Activated CD8-positive, alpha-beta memory T cell treated with anti-CD3 and anti-CD28 coated beads, Interleukin-2, amount 50 U/mL, for 48 hours (primary cell): ENCODE data around the gene RARG.

Source experiments
- DNase-seq: peaks from one replicate; pipeline ENCODE4 v3.0.0-alpha.2; 2020

Gene RARG

DNA sequence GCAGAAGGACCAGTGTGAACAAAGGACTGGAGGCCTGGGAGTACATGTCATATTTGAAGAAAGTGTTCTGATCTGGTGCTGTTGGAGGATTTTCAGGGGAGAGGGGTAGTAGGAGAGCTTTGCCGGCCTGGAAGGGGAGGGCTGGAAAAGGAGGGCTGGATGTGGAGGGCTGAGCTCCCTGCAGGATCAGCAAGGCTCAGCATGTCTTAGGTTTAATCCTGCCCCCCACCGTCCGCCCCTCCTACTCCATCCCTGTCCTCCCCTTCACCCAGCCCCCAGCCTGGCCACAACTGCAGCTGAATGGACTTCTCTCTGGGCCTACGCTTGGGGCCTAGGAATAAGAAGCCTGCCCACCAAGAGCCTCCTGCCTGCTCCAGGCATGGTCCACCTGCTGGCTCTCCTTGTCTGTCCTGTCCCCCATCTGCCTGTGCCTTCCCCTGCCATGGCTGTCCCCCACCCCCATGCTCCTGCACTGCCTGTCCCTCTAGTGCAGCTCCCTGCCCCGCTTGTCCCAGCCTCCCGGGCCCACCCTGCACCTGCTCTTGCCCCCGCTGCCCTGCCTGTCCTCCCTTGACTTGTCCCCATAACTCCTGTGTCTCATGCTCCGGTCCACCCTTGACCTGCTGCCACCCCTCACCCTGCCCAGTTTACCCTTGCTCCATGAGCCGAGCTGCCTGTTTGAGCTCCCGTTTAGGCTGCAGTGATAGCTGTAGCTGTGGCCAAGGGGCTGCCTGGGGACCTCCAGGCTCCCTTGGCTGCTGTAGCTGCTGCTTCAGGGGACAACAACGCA is 9.8 kb upstream of the RARG start:
- DNase-seq = no peak

DNA sequence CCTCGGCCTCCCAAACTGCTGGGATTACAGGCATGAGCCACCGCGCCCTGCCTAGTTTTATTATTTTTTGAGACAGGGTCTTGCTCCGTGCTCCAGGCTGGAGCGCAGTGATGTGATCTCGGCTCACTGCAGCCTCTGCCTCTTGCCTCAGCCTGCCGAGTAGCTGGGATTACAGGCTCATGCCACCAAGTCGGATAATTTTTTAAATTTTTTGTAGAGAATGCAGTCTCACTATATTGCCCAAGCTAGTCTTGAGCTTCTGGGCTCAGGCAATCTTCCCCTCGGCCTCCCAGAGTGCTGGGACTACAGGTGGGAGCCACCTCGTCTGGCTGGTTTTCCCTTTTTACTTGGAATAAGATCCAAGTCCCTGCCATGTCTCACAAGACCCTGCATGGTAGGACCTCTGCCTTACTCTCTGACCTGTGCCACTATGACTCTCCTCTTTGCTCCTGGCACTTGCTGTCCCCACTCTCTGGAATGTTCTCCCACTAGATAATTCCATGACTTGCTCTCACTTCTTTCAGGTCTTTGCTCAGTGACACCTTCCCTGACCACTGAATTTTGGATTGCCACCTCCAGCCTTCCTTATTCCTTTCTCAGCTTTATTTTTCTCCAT is 7.7 kb upstream of the RARG start:
- no peak for DNase-seq

DNA sequence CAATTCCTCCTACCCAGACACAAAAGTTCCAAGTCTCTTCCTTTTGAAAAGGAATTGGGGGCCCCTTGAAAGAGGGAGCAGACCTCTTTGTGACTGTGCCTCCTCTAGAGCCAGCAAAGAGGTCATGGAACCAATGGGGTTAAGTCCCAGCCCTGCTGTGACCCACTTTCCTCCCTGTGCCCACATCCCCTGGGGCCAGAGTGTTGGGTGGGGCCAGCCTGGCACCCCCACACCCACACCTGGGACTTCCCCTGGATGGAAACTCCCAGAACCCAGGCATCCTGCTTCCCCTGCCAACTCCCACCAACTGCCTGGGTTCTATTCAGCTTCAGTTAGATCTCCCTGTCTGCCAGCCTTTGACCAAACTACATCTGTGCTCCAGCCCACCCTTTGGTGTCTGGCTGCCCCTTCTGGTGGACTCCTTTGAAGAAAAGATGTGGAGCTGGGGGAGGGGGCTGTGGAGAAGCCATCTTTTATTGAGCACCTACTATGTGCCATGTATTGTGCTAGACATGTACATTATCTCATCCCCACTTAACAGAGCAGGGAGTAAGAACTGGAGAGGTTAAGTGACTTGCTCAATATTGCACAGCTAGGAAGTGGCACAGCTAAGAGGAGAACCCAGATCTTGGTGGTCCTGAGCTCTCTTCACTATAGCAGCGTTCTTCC is 4.6 kb upstream of the RARG start:
- peak; percentile 59 for DNase-seq

DNA sequence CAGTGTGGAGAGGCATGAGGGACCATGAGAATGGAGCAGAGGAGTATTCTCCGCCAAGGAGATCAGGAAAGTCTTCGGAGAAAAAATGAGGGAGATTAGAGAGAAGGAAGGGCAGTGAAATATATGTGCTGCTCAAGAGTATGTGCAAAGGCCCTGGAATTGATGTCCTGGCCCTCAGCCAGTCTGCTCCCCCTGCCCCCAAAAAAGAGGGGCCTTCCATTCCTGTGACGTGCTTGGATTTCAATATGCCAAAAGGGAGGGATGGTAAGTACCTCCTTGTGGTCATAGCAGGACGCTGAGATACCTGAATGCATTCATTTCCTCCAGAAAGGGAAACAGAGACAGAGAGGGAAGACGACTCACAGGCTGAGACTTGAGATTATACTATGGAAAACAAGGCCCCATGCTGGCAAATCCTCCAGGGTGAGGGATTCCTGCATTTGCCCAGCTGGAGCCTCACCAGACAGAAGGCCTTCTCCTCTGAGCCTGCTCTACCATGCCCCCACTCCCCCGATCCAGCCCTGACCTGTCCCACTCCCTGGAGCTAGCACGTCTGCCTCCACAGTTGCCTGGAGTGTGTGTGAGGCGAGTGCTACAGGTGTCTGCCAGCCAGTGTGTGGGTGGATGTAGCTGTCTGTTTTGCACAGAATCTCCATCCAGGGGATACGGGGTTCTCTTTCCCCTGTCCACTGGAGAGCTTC is 3.9 kb upstream of the RARG start:
- DNase-seq = peak; percentile 61

DNA sequence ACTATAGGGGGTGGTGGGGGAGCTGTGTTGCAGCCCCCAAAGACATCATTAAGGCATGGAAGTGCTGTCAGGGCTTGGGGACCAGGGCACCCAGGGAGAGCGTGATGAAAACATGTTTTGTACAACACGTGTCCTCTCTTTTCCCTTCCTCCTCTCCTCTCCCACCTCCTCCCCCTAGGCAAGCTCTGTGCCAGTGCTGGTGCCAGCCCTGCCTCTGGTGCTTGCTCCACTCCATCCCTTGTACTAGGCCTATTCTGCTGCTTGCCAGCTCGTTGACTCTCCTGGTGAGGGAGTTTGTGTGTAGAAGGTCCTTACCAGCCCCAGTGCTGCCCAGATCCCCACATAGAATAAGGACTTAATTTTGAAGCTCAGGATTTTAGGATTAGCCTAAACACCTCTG is 3.2 kb upstream of the RARG start:
- no peak for DNase-seq

DNA sequence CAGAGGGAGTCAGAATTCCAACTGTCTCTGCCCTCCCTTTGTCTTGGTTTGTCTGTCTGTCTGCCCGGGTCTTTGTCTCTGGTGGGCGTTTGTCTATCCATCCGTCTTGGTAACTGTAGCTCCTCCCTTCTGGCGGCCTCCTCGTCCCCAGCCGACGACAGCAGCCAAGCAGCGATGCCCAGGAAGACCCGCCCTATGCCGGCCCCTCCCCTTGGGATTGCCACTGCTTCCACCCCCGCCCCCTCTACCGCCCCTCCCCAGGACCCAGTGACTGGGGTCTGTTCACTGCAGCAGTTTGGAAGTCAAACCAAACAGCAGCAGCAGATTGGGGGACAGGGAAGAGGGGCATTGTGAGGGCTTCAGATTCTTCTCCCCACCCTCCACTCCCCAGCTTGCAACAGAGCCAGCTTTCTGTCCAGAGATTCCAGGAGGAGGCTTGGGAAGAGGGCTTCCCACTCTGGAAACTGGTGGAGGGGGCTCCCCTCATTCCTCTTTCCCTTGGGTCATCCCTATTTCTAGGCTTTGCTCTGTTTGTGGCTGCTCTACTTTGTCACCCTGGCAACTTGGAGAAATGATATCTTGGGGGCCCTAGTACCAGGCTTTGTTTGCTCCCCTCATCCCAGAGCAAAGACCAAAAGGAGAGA is 2.4 kb upstream of the RARG start:
- DNase-seq = no peak

DNA sequence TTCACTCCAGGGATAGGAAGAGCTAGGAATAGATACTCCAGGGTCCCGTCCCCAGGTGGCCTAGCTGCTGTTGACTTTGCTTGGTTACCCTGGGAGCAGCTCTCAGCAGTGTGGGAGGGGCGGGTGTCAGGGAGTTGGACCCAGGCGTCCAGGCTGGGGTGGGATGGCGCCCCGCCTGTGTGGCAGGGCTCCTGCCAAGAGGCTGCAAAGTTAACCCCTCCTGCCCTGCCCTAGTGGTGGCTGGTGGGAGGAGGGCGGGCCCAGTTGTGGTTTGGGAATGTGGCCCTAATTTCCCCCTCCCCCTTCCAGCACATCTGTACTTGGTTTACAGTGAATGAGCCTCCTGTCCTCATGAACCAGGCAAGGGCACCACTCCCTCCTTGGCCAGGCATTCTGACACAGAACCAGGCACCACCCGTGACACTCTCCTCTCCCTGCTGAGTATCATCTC is 1.7 kb upstream of the RARG start:
- no peak for DNase-seq

DNA sequence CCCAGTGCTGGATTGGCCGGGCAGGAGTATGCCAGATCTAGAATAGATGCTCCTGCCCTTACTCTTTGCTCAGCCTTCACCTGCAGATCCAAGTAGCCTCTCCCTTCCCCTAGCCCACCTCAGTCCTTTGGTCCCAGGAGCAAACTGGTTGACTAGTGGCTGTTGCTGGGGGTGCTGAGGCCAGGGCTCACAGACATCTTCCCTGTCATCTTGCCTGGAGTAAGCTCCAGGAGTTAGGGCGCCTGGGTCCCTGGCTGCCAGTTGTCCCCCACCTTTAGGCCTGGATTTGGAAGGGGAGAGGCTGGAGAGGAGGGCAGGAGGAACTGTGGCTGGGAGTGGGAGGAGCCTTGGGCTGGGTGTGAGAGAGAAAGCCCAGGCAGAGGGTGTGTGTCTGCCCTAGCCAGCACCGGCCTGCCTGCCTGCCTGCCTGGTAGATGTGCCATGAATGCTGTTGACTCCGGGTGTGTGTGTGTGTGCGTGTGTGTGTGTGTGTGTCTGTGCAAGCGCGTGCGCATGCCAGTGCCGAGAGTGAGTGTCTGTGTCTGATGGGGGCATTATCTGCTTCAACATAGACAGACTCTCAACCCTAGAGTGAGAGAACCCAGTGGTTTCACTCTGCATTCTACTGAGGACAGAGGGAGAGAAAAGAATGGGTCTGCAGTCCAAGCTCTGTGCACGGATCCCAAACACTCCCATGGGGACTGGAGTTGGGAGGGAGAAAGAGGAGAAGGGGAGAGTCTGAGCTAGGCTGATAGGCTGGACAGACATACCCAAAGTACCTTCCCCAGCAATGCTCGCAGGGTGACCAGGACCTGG is 845 bp upstream of the RARG start:
- no peak for DNase-seq

DNA sequence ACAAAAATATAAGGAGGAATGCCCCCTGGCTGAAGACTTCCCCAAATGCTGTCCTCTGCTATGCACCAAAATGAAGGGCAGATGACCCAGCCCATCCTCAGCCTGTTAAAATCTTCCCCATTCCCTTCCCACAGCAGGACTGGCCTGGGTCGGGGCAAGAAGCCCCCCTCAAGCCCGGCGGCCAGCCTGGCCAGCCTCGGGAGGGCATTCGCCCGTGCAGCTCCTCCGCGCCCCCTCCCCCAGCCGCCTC is 413 bp downstream of the RARG start:
- no peak for DNase-seq

DNA sequence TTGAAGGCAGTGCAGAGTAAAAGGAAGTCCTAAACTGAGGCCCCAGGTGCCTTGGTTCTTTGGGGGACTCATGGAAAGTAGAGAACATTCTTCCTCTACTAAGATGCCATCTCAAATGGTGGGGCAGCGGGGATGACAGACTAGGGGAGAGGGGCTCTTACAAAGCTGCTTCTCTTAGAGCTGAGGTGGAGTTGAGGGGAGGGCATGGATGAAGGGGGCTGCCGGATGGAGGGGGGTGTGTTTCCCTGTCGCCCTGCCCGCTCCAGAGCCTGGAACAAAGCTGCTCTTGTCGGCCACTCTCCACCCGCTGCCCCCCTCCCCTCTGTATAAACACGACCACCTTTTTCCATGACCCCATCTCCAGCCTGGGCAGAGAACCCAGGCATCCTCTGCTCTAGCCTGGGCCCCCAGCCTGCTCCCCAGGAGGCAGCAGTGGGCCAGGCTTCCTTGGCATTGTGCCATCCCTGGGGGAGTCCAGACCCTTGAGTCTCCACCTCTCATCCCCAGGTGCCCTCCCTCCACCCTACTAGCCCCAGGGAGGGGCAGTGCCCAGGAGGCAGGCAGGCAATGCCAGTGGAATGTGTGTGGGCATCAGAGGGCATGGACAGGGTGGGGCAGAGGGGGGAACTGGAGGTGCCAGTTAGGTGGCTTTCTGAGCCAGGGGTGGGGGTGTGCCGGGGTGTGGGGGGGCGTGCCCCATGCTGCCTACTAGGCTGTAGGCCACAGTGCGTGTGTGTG is 1.7 kb downstream of the RARG start:
- DNase-seq = no peak

DNA sequence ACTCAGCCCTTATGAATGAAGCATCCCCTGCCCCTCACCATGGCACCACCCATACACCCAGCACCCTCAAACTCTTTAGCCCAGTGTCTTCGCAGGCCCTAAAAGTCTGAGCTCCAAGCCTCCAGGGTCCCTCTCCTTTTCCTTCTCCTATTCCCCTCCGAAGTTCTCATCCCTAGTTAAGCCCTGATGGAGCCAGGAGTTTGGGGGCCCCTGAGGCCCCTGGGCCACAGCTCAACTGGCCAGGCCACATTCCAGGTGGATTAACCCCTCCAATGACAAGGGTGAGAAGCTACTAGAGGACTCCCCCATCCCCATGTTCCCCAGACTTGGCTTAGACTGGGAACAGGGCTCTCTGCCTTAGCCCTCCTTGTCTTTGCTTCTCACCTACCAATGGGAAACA is 2.6 kb downstream of the RARG start:
- DNase-seq = no peak

DNA sequence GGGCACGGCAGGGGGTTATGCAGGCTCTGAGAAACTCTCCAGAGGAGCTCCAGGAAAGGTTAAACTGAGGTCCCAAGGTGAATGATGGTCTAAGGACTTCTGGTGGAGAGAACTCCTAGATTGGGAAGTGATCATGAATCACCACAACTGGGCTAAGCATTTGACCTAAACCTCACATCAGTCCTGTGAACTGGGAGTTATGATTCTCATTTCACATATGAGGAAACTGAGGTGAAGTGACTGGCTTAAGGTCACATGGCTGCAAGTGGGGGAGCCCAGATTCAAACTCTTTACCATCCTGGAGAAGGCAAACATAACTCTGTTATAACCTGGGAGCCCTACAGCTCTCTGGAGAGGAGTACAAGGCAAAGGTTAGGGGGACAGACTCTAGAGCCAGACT is 4.2 kb downstream of the RARG start:
- no peak for DNase-seq

DNA sequence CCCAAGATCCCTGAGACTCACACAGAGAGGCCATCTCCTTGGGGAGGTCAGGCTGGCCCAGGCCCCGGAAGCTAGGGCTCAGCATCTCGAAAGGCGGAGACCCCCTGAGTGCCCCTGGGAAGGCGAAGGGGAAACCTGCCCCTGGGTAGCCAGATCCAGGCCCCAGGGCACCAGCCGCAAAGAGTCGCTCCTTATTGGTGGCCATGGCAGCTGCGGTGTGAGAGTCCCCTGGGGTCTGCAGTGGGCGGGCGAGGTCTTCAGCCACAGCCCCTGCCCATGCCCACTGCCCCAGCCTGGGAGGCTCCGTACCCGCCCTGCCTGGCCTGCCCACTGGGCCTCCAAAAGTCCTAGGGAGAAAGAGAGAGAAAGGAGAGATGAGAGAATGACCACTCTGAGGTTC is 4.7 kb downstream of the RARG start:
- no peak for DNase-seq

DNA sequence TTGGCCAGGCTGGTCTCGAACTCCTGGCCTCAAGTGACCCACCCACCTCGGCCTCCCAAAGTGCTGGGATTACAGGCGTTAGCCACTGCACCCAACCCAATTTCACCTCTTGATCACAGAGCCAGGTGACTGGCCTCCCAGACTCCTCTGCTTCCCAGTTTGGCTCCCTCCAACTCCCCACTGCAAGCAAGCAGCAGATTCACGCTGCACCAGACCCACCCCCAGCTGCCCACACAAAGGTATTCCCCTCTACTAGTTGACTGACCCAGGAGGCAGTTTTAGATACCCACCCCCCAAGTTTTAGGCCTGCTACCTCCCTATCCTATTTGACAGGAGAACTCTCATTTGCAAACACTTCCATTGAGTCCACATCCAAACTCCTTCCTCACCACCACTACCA is 5.2 kb downstream of the RARG start:
- no peak for DNase-seq

DNA sequence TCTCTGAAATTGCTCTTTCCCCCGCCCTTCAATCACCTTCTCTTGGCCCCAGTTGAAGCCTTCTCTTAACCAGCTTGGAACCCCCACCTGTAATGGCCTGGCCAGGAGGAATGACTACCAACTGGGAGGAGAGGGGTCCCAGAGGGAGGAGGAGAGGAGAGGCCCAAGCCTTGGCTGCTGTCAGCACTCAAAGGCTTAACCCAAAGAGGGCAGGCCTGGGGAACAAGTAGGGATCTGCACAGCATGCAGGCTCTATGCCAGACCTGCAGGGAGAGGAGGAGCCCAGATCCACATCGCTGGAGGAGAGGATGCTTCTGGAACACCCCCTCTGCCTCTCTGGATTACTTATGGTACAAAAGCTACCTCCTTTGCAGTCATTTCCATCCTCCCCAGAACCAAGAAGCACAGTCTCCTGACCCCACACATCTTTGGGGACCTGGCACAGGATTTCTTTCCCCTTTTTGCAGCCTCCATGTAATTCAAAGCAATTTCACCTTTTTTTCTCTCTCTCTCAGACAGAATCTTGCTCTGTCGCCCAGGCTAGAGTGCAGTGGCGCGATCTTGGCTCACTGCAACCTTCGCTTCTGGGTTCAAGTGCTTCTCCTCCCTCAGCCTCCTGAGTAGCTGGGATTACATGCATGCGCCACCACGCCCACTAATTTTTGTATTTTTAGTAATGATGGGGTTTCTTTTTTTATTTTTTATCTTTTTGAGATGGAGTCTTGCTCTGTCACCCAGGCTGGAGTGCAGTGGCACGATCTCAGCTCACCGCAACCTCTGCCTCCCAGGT is 6.2 kb downstream of the RARG start:
- DNase-seq = no peak

DNA sequence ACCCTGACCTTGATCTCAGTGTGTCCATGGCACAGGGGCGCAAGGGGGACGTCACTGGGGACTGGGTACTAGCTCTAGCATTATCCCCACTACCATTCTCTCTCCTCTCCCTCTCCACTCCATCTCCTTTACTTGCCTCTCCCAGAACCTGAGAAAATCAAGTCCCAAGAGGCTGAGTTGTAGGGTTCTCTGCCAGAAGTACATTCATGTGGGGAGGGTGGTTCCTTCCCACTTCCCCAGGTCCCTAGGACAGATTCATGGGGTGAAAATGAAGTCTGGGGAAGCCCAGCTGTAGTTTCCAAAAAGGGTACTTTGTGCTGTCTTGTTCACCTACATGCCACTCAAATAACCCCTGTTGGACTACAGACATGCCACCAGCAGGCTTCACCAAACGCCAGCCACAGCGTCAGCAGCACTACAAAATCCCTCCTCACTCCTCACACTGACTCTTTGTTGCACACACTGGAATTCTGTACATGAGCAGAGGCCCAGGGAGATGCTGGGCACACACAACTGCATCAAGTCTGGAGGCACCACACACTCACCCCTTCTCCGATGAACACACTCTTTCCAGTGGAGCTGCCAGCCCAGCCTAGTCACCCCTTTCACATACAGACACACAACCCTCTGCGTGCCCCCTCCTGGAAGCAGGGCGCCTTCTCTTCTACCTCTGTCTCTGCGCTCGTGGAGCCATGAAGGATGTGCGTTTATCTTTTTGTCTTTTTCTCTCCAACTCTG is 6.9 kb downstream of the RARG start:
- no peak for DNase-seq

DNA sequence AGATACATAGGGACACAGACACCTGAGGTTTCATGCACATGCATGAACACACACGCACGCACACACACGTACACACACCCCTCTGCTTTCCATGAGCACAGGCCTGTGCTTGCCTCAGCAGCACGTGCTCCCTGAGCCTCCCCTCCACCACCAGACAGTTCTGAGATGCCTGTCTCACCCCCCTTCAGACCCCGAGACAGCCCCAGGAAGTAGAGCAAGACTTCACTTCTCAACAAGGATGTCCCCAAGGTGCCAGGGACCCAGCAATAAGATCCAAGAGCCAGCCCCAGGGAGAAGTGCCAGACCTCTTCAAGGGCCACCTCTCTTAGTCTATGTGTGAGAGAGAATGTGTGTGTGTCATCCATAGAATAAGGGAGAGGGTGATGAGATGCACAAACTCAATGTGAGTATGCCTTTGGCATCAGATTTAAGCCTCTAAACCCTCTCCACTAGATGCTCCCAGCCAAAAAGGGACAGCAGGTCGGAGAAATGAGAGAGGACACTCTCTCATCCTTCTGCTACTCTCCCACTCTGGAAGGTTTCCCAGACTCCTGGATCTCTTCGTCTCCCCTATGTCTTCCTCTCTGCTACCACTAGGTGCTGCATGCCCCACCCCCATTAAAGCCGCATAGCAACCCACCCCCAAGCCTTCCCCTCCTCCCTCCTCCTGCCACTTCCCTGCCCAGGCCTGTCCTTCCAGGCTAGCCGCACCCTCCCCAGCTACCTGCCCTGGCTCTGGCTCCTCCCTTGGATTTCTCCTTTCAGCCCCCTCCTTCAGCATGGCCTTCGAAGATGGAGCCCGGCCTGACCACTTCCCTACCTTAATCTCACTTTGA is 7.7 kb downstream of the RARG start:
- DNase-seq = no peak

DNA sequence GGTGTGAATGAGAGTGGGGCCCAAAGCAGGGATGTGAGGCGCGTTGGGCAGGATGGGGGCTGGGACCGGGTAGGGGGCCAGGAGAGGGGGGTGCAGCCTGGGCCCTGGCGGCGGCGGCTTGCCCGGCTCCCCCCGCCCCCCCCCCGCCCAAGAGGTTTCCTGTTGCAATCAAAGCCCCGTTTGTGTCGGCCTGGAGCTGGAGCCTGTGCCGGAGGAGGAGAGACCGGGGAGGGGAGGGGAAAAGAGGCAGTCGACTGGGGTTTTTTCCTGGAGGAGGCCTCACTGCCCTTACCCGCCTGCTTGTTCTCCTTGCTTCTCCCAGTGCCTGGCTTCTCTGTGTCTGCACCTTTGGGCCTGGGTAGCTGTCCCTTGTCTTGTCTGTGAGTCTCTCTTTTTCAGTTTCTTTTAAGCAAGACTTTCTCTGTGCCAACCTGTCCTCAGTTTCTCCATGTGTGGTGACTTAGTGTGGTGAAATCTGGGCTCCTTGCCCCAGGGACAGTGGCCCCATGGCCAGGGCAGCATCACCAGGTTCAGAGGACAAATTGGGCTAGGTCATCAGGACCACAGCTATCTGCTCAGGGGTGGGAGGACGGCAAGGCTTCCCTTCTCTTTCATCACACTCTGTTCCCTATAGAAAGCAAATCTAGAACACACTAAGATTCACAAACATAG is 8.5 kb downstream of the RARG start:
- no peak for DNase-seq

DNA sequence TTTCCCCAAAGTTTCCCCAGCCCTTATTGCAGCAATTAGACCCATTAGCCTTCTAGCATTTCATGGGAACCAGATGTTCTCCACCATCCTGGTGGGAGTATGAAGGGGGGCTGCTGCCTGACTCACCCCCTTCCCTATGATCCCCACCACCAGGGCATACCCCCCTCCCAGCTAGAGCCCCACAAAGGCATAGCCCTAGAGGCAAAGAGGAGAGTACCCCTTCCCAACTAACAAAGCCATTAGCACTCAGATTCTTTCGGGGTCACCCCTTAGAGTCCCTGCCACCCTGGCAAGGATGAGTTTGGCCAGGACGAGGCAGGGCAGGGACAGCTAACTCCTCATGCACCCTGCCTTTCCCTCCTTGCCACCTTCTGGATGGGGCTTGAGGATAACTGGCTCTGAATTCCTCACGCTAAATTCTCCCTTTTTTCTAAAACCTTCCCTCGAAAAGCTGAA is 9.2 kb downstream of the RARG start:
- no peak for DNase-seq
